COR-L47 (cell line): ENCODE data around the gene KLHDC3.
A peak's percentile ranks its signal among the peaks of the same experiment; 100 is the strongest.

Source experiments
- DNase-seq: peaks from one replicate; lab custom pipeline; 2025; lab: John Stamatoyannopoulos, UW

KLHDC3 gene

GRCh38 chr6:43058531-43058930, 44.5 kb downstream of the KLHDC3 start:
- DNase-seq, result no peak

- DNase-seq, result peak; percentile 98
These were observed 45.4 kb downstream of the KLHDC3 start, which contains the start of the genes KLC4 and MRPL2 for GRCh38 chr6:43059168-43060033. KLC4 (plus strand) TSS chr6:43059631; CDS start chr6:43061336, 1,705 bp downstream. MRPL2 (minus strand) TSS chr6:43059434; CDS start chr6:43059381, 53 bp downstream.

- peak; percentile 21 for DNase-seq
These were observed 46.1 kb downstream of the KLHDC3 start for GRCh38 chr6:43060034-43060754.

DNA sequence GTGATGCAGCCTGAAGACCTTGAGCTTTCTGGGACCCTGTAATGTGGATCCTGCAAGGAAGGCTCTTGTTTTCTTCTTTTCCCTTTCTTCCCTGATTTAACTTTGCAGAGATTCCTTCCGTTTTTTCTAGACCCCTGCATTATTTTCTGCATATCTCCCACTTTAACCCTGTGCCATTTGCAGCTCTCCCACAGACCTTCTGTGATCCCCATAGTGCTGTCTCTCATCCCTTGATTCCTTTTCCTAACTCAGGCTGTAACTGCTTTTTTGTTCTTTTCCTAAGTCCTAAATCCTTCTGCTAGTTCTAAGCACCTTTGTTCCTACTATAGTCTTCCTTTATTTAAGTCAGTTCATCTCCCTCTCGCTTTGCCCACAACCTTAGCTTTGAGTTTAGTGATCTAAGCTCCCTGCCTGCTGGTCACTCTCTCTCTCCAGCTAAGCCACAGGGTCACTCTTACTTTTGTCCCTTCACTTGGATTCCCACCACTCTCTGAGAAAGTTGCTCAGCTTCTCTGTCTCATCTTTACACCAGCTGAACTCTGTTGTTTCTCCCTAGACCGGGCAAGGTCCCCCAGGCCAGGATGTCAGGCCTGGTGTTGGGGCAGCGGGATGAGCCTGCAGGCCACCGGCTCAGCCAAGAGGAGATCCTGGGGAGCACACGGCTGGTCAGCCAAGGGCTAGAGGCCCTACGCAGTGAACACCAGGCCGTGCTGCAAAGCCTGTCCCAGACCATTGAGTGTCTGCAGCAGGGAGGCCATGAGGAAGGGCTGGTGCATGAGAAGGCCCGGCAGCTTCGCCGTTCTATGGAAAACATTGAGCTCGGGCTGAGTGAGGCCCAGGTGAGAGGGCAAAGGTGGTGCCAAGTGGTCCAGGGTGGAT, 46.9 kb downstream of the KLHDC3 start:
- DNase-seq, result no peak

GRCh38 chr6:43061861-43062260, 47.8 kb downstream of the KLHDC3 start:
- no peak for DNase-seq

DNA sequence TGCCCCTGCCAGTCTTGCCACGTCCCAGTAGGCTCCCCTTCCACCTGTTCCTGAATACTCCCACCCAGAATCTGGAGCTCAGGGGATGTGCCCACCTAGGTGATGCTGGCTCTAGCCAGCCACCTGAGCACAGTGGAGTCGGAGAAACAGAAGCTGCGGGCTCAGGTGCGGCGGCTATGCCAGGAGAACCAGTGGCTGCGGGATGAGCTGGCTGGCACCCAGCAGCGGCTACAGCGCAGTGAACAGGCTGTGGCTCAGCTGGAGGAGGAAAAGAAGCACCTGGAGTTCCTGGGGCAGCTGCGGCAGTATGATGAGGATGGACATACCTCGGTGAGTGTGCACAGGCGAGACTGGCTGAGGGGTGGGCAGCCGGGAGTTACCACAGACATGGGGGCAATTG, 48.8 kb downstream of the KLHDC3 start:
- DNase-seq, result no peak

DNA sequence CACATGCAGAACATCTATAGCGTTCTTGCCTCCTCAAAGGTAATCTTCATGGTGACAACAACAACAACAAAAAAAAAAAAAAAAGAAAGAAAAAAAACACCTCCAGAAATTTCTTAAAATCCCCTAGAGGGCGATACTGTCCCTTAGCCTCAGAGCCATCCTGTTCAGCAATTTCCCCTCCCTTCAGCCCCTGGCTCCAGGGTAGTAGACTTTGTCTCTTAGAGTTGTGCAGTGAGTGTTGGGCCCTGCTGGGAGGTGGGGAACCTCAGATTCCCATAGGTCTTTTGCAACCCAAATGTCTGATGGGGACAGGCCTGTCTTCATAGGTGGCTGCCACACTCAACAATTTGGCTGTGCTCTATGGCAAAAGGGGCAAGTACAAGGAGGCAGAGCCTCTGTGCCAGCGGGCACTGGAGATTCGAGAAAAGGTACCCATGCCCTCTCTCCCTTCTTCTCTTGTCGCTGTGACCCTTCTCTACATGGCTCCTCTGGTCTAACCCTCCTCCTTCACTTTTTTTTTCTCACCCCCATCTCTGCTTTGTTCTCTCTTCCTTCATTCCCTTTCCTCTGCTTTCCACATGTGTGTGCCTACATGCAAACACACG, 56.1 kb downstream of the KLHDC3 start:
- peak; percentile 46 for DNase-seq
